GM19324 (cell line): ENCODE measurements around the gene TCF12.
"Not testable (repeated sequence)": the region's sequence is repeated elsewhere in the genome, so short reads cannot be mapped to it uniquely, and the experiment has no call there.

Experiments used
- ATAC-seq: cut with Tn5 transposase; IDR thresholded peaks from one replicate; pipeline ENCODE4 v1.9.1; 2021; ENCODE audit warnings: mild to moderate bottlenecking, moderate library complexity; ENCODE audit not compliant: unreplicated experiment, low FRiP score

TCF12 gene

DNA sequence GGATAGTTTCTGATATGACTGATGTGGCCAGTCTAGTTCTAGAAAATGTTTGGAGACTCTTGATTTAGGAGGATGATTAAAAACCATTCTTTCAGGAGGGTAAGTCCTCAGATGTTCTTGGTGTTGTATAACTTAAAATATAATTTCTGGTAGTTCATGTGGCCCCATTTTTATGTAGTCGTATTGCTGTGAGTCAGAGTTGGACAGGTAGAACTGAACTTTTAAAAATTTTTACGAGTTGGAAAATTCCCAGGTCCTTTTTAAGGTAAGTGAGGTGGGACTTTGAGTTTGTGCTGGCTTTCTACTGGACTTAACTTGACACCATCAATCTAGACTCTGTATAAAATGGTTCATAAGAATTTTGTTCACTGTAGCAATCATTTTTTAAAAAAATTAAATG lies 92.3 kb downstream of the TCF12 start:
- no peak for ATAC-seq

DNA sequence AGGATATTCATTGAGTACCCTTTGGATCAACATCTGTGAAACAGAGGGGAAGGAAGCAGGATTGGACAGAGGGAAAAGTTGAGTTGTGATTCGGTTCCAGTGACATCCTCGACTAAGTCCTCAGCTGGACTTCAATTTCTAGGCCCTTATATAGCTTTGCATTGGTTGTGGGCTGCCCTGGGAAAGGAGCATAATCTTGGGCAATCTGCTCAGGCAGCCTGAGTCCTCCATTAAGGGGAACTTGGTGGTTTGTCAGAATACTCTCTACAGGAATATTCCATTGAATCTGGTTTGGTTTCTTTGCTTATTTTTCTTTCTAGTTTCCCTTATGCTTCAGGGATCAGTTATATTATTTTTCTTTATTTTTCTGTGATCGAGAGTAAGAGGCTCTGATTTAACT lies 94.1 kb downstream of the TCF12 start:
- no peak for ATAC-seq

DNA sequence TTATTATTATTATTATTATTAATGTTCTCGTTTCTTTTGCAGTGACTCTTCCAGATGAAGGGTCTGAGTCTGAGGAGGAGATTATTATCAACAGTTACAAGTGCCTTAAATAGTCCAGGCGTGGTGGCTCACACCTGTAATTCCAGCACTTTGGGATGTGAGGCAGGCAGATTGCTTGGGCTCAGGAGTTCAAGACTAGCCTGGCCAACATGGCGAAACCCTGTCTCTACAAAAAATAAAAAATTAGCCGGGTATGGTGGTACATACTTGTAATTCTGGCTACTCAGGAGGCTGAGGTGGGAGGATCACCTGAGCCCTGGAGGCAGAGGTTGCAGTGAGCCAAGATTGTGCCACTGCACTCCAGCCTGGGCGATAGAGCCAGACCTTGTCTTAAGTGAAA lies 96.5 kb downstream of the TCF12 start:
- ATAC-seq = not testable (repeated sequence)

DNA sequence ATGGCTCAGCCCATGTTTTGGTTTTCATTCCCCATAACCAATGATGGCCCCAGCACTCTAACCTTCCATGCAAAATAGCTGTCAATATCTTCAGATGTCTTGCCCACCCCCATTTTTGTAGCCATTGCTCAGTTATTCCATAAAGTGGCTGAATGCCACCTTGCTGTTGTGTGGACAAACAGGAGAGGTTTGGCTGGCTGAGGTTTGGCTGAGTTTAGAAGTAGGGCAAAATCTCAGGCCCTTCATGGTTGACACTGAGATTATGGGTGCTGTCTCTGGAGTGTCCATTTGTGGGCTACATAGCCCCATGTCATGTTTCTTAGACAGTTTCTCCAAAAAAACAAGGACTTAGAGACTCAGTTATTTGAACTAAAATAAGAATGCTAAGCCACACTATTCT lies 96.9 kb downstream of the TCF12 start:
- ATAC-seq = no peak

DNA sequence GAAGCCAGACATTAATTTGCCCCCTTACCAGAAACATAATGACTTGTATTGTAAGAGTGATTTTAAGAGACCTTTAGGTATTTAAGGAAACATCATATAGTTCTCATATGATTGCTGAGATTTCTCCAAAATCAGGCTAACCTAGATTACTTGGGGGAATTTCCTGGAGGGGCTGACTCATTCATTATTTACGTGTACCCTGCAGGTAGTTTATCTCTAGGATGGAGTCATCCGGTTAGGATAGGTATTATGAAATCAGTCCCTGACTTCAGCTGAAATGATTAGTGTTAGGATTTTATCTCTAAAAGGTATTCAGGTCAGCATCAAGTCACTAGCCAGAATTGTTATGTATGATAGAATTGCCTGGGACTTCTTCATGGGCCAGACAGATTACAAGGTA lies 97.5 kb downstream of the TCF12 start:
- ATAC-seq = no peak

DNA sequence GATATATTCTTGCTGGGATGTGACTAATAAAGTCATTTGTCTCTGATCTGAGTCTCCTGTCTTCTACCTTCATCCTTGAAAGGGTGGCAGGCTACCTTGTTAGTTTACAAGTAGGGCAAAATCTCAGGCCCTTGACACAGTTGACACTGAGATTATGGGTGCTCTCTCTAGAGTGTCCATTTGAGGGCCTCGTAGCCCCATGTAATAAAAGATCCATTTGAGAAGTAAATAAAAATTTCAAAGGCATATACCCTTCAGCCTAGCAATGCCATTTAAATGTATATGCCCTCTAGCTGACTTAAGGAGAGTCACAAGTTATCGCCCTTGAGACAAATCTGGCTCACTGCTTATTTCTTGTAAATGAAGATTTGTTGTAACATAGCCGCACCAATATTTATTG lies 98.6 kb downstream of the TCF12 start:
- no peak for ATAC-seq

DNA sequence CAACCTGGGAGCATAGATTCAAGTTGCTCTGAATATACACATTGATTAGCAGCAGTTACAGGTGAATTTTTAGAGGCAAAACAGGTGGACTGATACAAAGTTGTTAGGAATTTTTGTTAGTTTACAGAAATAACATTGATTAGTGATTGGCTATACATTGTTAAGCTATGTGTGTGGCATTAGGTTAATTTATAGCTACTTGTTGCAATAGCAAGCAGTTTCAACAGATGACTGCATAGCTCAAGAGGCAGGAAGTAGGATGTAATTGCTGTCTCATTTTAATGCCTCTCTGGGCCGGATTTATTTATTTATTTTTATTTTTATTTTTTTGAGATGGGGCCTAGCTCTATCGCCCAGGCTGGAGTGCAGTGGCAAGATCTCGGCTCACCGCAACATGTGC lies 99.7 kb downstream of the TCF12 start:
- no peak for ATAC-seq

DNA sequence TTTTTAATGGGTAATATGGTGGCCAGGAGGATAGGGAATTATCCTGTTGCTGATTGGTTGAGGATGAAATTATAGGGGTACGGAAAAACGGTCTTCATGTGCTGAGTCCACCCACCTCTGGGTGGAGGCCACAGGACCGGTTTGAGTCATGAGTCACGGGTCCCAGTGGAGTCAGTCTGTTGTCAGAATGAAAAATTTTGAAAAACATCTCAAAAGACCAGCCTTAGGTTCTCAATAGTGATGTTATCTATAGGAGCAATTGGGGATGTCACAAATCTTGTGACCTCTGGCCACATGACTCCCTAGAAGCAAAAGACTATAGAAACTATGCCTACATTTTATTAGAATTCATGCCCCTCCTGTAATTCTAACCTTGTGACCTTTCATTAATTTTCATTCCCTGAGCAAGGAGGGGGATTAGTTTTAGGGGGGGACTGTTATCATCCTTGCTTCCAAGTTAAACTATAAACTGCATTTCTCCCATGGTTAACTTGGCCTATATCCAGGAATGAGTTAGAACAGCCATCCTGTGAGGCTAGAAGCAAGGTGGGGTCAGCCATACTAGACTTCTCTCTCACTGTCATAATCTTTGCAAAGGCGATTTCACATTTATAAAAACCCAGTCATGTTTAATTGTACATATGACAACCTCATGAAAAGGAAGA lies 101.2 kb downstream of the TCF12 start:
- no peak for ATAC-seq

DNA sequence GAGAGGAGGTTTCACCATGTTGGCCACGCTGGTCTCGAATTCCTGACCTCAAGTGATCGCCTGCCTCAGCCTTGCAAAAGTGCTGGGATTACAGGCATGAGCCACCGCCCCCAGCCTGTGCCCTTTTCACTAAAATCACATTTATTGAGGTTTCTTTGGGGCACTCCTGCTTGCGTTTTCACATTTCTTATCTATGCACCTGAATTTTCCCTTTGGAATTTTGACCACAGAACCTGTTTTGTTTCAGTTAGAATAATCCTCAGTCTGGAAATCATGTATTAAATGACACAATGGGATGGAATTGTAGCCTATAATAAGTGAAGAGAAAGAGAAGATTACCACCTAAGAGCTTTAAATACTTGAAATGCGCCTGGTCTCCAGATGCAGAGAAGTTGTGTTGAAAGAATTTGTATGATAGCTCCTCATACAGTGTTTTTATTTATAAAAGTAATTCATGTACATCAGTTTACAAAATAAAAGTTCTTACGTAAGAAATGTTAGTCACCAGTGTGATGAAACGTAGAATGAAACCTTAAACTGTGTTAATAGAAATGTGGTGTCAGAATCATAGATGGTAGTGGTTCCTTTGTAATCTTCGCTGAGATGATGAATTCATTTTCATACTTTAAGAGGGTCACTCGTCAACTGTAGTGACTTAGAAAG lies 107.0 kb downstream of the TCF12 start:
- ATAC-seq = no peak

DNA sequence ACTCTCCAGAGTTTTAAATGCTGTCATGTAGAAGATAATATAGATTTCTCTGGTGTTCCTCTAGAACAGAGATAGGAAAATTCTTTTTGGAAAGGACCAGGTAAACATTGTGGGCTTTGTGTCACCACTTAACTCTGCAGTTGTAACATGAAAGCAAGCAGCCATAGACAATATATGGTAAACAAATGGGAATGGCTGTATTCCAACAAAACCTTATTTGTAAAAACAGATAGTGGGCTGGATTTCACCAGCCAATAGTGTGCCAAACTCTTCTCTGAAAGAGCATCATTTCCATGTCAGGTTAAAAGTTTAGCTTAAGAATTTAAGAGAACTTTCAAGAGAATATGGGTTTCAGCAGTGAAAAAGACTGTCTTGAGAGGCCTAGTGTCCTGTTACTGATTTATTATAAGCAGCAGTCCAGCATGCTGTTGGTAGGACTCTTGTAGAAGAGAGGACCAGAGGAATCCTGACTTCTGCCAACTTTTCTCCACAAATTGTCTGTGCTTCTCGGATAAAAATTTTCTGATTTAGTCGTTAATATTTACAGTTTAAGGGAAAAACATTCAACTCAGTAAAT lies 107.7 kb downstream of the TCF12 start:
- ATAC-seq = no peak

DNA sequence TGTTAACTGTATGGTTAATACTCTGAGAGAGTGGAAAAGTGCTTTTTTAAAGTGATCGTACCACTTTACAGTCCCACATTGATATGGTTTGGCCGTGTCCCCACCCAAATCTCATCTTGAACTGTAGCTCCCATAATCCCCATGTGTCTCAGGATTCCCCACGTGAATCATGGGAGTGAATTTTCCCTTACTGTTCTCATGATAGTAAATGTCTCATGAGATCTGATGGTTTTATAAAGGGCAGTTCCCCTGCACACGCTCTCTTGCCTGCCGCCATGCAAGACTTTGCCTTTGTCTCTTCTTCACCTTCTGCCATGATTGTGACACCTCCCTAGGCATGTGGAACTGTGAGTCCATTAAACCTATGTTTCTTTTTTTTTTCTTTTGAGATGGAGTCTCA lies 109.2 kb downstream of the TCF12 start:
- no peak for ATAC-seq

DNA sequence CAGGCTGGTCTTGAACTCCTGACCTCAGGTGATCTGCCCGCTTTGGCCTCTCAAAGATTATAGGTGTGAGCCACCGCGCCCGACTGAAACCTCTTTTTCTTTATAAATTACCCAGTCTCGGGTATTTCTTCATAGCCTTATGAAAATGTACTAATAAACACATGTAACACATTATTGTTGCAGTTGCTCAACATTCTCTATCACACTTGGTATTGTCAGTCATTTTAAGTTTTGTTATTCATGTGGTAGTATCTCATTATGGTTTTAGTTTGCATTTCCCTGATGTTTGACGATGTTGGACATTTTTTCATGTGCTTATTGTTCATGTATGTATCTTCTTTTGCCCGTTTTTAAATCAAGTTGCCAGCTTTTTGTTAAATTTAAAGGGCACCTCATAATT lies 109.7 kb downstream of the TCF12 start:
- no peak for ATAC-seq

DNA sequence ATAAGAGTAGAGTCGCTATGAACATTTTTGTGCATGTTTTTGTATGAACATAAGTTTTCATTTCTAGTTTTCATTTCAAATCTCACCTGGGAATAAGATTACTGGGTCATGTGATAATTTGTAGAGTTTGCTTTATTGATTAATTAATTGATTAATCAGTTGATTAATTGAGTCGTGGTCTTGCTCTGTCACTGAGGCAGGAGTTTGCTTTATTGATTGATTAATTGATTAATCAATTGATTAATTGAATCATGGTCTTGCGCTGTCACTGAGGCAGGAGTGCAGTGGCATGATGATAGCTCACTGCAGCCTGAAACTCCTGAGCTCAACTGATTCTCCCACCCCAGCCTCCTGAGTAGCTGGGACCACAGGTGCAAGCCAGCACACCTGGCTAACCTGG lies 111.6 kb downstream of the TCF12 start:
- ATAC-seq = no peak

DNA sequence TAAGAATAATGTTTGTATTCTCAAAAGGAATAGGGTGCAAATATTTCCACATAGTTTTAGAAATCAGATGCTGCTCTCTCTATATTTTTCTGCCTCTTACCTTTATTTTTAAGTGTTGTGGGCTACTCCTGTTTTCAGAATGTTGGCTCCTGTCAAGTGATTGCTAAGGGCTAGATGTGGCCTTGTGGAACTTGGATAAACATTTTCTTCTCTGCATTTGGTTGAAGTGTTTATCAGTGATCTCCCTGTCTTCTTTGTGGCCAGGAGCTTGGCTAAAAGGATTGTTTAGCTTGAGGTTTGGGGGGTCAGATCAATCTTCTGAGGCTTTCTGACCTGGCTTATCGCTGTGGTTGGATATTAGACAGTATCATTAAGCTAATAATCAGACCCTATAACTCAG lies 112.6 kb downstream of the TCF12 start:
- no peak for ATAC-seq

DNA sequence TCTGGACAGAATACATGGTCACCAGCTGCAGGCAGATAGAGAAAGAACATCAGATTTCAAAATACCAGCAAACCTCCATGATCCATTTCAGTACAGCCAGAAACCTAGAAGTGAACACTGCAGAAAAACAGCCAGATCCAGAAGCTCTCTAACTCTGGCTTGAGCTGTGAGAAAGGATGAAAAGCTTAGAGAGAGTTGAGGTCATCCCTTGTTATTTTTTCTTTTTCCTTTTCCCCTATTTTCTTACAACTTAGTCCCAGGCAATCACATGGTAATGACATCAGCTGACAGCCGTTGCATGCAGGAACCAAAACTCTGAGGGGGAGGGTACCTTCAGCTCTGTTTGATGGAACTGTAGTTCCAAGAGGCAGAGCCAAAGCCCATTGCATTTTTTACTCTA lies 113.2 kb downstream of the TCF12 start:
- no peak for ATAC-seq

DNA sequence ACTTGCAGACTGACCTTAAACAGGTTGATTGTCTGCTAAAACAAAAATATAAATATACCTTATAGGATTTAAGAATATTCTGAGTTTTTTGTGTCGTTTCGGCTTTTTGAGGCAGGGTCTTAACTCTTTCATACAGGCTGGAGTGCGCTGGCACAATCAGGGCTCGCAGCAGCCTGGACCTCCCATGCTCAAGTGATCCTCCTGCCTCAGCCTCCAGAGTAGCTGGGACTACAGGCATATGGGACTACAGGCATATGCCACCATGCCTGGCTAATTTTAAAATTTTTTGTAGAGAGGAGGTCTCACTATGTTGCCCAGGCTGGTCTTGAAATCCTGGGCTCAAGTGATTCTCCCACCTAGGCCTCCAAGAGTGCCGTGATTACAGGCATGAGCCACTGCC lies 113.9 kb downstream of the TCF12 start:
- no peak for ATAC-seq

DNA sequence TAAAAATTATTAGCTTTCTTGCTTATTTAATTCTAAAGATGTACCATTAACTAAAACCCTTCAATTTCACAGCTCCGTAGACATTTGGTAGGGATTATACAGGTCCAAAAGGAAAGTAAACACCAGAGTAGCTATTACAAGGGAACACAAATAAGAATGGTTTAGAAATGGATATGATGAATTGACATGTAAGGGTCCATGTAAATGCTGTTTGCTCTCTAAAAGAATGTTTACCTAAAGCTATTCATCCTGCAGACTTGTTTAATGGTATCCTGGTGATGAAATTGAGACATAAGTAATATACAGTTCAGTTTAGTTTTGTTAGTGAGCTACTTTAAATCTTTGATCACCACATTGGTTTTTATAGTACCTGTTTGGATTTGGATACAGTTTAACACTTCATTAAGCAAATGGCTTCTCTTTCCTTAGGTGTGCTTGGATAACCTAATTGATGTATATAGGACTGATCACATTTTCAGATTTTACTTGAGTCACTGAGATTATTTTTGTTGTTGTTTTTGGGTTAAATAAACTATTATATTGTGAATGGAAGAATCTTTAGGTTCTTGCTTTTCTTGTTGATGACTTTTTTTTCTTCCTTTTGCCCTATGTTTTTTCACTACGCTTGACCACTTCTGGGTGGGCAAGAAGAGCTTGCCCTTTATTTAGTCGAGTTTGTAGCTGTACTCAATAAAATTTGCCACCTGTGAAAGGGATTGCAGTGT lies 115.4 kb downstream of the TCF12 start:
- ATAC-seq = no peak

DNA sequence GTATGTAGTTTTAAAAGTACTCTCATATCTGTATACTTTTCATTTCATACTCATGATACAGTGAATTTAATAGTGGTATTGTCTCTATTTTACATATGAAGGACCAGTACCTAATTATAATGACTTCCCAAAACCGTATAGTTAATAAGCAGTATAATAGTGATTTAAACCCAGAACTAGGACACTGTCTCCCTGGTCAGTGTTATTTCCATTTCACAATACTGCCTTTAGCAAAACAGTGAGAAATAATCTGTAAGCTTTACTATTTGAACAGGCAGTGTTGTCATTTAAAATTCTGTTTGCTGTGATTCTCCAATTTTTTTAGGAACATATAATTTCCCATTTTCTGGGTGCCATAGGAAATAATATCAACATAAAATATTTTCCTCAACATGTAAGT lies 116.2 kb downstream of the TCF12 start:
- ATAC-seq = no peak

DNA sequence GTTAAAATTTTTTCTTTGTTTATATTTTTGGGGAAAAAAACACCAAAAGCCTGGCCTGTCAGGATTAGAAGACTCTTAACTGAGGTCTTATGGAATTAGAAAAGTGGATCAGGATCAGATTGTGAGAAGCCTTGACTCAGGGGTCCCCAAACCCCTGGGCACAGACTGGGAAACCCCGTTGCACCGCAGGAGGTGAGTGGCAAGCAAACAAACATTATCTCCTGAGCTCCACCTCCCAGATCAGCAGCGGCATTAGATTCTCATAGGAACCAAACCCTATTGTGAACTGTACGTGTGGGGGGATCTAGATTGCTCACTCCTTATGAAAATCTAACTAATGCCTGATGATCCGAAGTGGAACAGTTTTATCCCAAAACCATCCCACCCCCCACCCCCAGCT lies 117.2 kb downstream of the TCF12 start:
- ATAC-seq = no peak

DNA sequence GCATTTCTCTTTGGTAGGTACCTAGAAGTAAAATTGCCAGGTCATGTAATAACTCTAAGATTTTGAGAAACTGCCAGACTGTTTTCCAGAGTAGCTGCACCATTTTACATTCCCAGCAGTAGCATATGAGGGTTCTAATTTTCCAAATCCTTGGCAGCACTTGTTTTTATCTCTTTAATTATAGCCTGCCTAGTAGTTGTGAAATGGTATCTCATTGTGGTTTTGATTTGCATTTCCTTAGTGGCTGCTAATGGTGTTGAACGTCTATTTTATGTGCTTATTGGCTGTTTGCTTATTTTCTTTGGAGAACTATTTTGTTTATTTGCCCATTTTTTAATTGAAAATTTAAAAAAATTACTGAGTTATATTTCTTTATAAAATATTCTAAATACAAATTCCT lies 117.9 kb downstream of the TCF12 start:
- no peak for ATAC-seq

DNA sequence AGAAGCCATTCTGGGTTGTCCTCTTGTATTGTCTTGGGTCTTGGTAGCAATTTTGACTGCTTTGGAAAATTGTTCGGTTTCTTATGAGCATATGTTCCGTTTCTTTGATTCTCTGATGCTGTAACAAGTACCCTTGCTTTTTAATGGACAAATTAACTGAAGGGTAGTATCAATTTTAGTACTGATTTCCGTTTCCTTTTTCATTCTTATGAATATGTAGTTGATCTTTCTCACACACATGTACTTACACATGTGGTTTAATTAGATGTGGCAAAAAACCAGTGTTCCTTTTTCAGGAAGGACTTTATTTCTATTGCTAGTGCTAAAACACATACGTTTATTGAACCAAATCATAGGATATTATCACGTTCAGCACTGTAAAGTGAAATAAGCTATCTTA lies 119.1 kb downstream of the TCF12 start:
- no peak for ATAC-seq

DNA sequence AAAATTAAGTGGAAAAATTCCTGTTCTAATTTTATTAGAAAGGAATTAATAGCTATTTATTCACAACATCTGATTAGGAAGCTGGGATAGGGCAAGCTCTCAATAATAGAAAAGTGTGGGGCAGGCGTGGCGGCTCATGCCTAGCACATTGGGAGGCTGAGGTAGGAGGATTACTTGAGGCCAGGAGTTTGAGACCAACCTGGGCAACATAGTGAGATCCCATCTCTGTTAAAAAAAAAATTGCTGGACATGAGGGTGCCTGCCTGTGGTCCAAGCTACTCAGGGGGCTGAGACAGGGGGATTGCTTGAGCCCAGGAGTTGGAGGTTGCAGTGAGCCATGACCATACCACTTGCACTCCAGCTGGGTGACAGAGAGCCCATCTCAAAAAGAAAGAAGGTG lies 119.6 kb downstream of the TCF12 start:
- no peak for ATAC-seq
